Neural cell (in vitro differentiated cells): ENCODE data around the gene EIF2B2.

Source experiments
- EP300 ChIP-seq: fragments of 450-650 bp; conservative IDR thresholded peaks from 2 replicates; pipeline ENCODE4 v1.6.1; 2014; ENCODE audit warnings: antibody characterized with exemption, mild to moderate bottlenecking, moderate library complexity; ENCODE audit not compliant: poor library complexity, severe bottlenecking
- EZH2 ChIP-seq: fragments of 200-600, 300-800 bp; shearing (Covaris generic), sonication (generic); IDR thresholded peaks from 2 replicates; pipeline ENCODE4 v1.6.1; 2014; ENCODE audit warnings: antibody characterized with exemption, low read length, borderline replicate concordance, mild to moderate bottlenecking; ENCODE audit not compliant: insufficient read depth, poor library complexity, severe bottlenecking
- POLR2AphosphoS5 ChIP-seq: IDR thresholded peaks from 2 replicates; pipeline ENCODE4 v1.6.1; 2012
- RAD21 ChIP-seq: fragments of 450-650 bp; conservative IDR thresholded peaks from 2 replicates; pipeline ENCODE4 v1.6.1; 2014; ENCODE audit warnings: antibody characterized with exemption, mild to moderate bottlenecking, moderate library complexity
- REST ChIP-seq: IDR thresholded peaks from 2 replicates; pipeline ENCODE4 v1.6.1; 2012; ENCODE audit warnings: borderline replicate concordance
- SMC3 ChIP-seq: fragments of 450-650 bp; conservative IDR thresholded peaks from 2 replicates; pipeline ENCODE4 v1.6.1; 2014; ENCODE audit warnings: antibody characterized with exemption, mild to moderate bottlenecking, moderate library complexity; ENCODE audit not compliant: poor library complexity
- TAF1 ChIP-seq: IDR thresholded peaks from 2 replicates; pipeline ENCODE4 v1.6.1; 2012; ENCODE audit warnings: low read depth
- TF ChIP-seq, protein P1 (sequence below): fragments of 450-650 bp; IDR thresholded peaks from 2 replicates; pipeline ENCODE4 v1.5.1; 2014; ENCODE audit warnings: antibody characterized with exemption, mild to moderate bottlenecking, moderate library complexity; ENCODE audit not compliant: poor library complexity, severe bottlenecking

DNA sequence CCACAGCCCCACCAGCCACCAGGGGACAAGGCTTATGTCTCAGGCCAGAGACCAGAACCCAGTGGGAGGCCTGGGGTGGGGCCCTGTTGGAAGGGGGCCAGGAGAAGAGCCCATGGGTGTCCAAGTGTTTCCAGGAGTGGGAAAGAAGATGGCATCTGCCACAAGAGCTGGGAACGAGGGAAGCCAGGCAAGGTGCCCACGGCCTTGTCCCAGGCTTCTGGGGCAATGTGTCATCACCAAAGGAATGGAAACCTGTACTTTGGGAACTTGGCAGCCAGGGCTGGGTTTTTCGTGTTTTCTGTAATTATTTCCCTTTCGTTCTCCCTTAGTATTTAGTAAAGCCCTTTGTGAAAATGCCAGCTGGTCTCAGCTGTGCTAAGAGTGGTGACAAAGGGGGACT lies 42.0 kb upstream of the EIF2B2 start:
- TF ChIP-seq, protein P1, sequence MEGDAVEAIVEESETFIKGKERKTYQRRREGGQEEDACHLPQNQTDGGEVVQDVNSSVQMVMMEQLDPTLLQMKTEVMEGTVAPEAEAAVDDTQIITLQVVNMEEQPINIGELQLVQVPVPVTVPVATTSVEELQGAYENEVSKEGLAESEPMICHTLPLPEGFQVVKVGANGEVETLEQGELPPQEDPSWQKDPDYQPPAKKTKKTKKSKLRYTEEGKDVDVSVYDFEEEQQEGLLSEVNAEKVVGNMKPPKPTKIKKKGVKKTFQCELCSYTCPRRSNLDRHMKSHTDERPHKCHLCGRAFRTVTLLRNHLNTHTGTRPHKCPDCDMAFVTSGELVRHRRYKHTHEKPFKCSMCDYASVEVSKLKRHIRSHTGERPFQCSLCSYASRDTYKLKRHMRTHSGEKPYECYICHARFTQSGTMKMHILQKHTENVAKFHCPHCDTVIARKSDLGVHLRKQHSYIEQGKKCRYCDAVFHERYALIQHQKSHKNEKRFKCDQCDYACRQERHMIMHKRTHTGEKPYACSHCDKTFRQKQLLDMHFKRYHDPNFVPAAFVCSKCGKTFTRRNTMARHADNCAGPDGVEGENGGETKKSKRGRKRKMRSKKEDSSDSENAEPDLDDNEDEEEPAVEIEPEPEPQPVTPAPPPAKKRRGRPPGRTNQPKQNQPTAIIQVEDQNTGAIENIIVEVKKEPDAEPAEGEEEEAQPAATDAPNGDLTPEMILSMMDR: no peak
- TF ChIP-seq POLR2AphosphoS5: no peak
- TF ChIP-seq EZH2: no peak
- no peak for TF ChIP-seq RAD21
- TF ChIP-seq EP300: no peak
- no peak for TF ChIP-seq REST
- TF ChIP-seq SMC3: no peak
- TF ChIP-seq TAF1: no peak
